ENCODE data around the gene SPATA25.
A peak's percentile ranks its signal among the peaks of the same experiment; 100 is the strongest.

SPATA25 gene

GRCh38 chr20:45920462-45921336, 33.3 kb upstream of the SPATA25 start:
- DNase-seq (ENCODE audit: low read depth) = no peak

GRCh38 chr20:45919542-45920399, 32.3 kb upstream of the SPATA25 start:
- no peak overlapping the region for H3K4me3 ChIP-seq (ENCODE audit: low read depth, low read length)
- TF ChIP-seq CTCF (IDR thresholded peaks at IDR 0.05; ENCODE audit: low read depth, low read length, missing control alignments) = no peak
- in situ Hi-C loops (cut with HindIII; ENCODE audit: low sequenced_read_pairs) = no loop called here
- DNase-seq (ENCODE audit: low read depth) = peak; percentile 54

More at GRCh38 chr20:45920462-45921336, 33.3 kb upstream of the SPATA25 start:
- no peak overlapping the region for H3K4me3 ChIP-seq (ENCODE audit: low read depth, low read length)
- in situ Hi-C loops (cut with HindIII; ENCODE audit: low sequenced_read_pairs) = no loop called here
- no peak for TF ChIP-seq CTCF (IDR thresholded peaks at IDR 0.05; ENCODE audit: low read depth, low read length, missing control alignments)

GRCh38 chr20:45918779-45919537, 31.5 kb upstream of the SPATA25 start:
- H3K4me3 ChIP-seq (ENCODE audit: low read depth, low read length) = no peak overlapping the region
- no peak for DNase-seq (ENCODE audit: low read depth)
- TF ChIP-seq CTCF (IDR thresholded peaks at IDR 0.05; ENCODE audit: low read depth, low read length, missing control alignments) = no peak
- in situ Hi-C loops (cut with HindIII; ENCODE audit: low sequenced_read_pairs) = no loop called here

- no peak for DNase-seq (ENCODE audit: low read depth)
- TF ChIP-seq CTCF (IDR thresholded peaks at IDR 0.05; ENCODE audit: low read depth, low read length, missing control alignments) = no peak
- in situ Hi-C loops (cut with HindIII; ENCODE audit: low sequenced_read_pairs) = no loop called here
- no peak overlapping the region for H3K4me3 ChIP-seq (ENCODE audit: low read depth, low read length)
Measured at GRCh38 chr20:45918182-45918737, 30.8 kb upstream of the SPATA25 start.

GRCh38 chr20:45917790-45918141, 30.3 kb upstream of the SPATA25 start:
- no peak for DNase-seq (ENCODE audit: low read depth)
- H3K4me3 ChIP-seq (ENCODE audit: low read depth, low read length) = no peak overlapping the region
- in situ Hi-C loops (cut with HindIII; ENCODE audit: low sequenced_read_pairs) = no loop called here
- TF ChIP-seq CTCF (IDR thresholded peaks at IDR 0.05; ENCODE audit: low read depth, low read length, missing control alignments) = no peak

- no peak for DNase-seq (ENCODE audit: low read depth)
- in situ Hi-C loops (cut with HindIII; ENCODE audit: low sequenced_read_pairs) = no loop called here
- no peak for TF ChIP-seq CTCF (IDR thresholded peaks at IDR 0.05; ENCODE audit: low read depth, low read length, missing control alignments)
- H3K4me3 ChIP-seq (ENCODE audit: low read depth, low read length) = no peak overlapping the region
Measured at GRCh38 chr20:45913116-45913515, 25.7 kb upstream of the SPATA25 start.
